ENCODE results near the gene DSE.

The DSE gene

DNA sequence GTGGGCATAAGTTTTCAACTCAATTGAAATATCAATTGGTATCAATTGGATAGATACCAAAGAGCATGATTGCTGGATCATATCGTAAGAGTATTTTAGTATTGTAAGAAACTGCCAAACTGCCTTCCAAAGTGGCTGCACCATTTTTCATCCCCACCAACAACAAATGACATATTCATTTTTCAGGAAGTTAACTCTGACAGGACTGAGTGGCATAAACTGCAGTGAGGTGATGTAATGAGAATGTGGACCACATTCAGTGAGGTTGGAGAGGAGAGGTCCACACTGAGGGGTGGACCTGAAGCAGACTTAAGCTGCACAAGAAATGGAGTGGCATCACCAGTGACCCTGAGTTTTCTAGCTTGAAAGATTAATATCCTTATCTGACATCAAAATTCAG, 78.8 kb downstream of the DSE start:
- no peak overlapping the region for H3K4me3 ChIP-seq (ENCODE audit: low read depth in 1 of 2, low read length in 2 of 2)
- H3K79me2 ChIP-seq (ENCODE audit: insufficient read depth, low read length): no peaks in the 10 kb centered on the region
- H3K9ac ChIP-seq (ENCODE audit: low read depth, low read length): no peak overlapping the region
- no peaks in the 10 kb centered on the region for H3K36me3 ChIP-seq (ENCODE audit: insufficient read depth, low read length)
- ATAC-seq (ENCODE audit: insufficient read depth, low read depth): no peak
- TF ChIP-seq, protein P1, sequence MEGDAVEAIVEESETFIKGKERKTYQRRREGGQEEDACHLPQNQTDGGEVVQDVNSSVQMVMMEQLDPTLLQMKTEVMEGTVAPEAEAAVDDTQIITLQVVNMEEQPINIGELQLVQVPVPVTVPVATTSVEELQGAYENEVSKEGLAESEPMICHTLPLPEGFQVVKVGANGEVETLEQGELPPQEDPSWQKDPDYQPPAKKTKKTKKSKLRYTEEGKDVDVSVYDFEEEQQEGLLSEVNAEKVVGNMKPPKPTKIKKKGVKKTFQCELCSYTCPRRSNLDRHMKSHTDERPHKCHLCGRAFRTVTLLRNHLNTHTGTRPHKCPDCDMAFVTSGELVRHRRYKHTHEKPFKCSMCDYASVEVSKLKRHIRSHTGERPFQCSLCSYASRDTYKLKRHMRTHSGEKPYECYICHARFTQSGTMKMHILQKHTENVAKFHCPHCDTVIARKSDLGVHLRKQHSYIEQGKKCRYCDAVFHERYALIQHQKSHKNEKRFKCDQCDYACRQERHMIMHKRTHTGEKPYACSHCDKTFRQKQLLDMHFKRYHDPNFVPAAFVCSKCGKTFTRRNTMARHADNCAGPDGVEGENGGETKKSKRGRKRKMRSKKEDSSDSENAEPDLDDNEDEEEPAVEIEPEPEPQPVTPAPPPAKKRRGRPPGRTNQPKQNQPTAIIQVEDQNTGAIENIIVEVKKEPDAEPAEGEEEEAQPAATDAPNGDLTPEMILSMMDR (IDR thresholded peaks at IDR 0.05; ENCODE audit: borderline replicate concordance, extremely low read depth, low read length, poor library complexity, severe bottlenecking): no peak
- no peak for TF ChIP-seq EZH2 (IDR thresholded peaks at IDR 0.05; ENCODE audit: borderline replicate concordance, low read depth, low read length, severe bottlenecking)
- H4K20me1 ChIP-seq (ENCODE audit: insufficient read depth, low read length): no peaks in the 10 kb centered on the region
- H3K4me1 ChIP-seq (ENCODE audit: insufficient read depth, low read length): peaks cover 12% of the 10 kb centered on the region
- no peak overlapping the region for H2AFZ ChIP-seq (ENCODE audit: low read depth, low read length)
- H3K27me3 ChIP-seq (ENCODE audit: insufficient read depth, low read length, poor library complexity): no peaks in the 10 kb centered on the region
- no peak overlapping the region for H3K4me2 ChIP-seq (ENCODE audit: insufficient read depth, low read length)
- DNase-seq: no peak
- no peak overlapping the region for H3K27ac ChIP-seq (ENCODE audit: low read length)
- no peaks in the 10 kb centered on the region for H3K9me3 ChIP-seq (ENCODE audit: insufficient read depth, low read length, severe bottlenecking)

DNA sequence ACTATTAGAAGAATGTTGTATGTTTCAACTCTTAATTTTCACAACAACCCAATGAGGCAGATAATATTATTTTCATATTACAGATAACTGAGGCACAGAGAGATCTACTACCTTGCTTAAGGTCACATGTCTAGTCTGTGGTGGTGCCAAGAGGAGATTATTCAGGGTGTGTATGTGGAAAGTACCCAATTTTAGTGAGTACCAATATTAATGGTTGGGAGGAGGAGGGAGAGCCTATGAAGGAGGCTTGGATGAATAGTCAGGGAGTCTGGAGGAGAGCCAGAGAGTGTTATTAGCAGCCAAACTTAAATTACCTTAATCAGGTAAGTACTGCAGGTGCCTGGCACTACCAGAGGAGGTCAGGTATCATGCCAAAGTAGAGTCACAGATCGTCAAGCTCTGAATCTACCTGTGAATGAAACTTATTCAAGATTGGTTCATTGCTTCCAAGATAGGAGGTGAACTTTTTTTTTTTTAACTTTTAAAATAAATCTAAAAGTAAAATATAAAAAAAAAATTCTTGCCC, 79.5 kb downstream of the DSE start:
- no peak overlapping the region for H3K27ac ChIP-seq (ENCODE audit: low read length)
- no peak overlapping the region for H3K9ac ChIP-seq (ENCODE audit: low read depth, low read length)
- H3K27me3 ChIP-seq (ENCODE audit: insufficient read depth, low read length, poor library complexity): no peaks in the 10 kb centered on the region
- no peak overlapping the region for H2AFZ ChIP-seq (ENCODE audit: low read depth, low read length)
- no peaks in the 10 kb centered on the region for H3K36me3 ChIP-seq (ENCODE audit: insufficient read depth, low read length)
- H3K9me3 ChIP-seq (ENCODE audit: insufficient read depth, low read length, severe bottlenecking): no peaks in the 10 kb centered on the region
- no peak overlapping the region for H3K4me3 ChIP-seq (ENCODE audit: low read depth in 1 of 2, low read length in 2 of 2)
- no peaks in the 10 kb centered on the region for H3K79me2 ChIP-seq (ENCODE audit: insufficient read depth, low read length)
- ATAC-seq (ENCODE audit: insufficient read depth, low read depth) (no peak), DNase-seq (no peak)
- TF ChIP-seq, protein P1 (IDR thresholded peaks at IDR 0.05; ENCODE audit: borderline replicate concordance, extremely low read depth, low read length, poor library complexity, severe bottlenecking): no peak
- TF ChIP-seq EZH2 (IDR thresholded peaks at IDR 0.05; ENCODE audit: borderline replicate concordance, low read depth, low read length, severe bottlenecking): no peak
- H4K20me1 ChIP-seq (ENCODE audit: insufficient read depth, low read length): no peaks in the 10 kb centered on the region
- no peak overlapping the region for H3K4me2 ChIP-seq (ENCODE audit: insufficient read depth, low read length)
- peaks cover 5% of the 10 kb centered on the region for H3K4me1 ChIP-seq (ENCODE audit: insufficient read depth, low read length)

DNA sequence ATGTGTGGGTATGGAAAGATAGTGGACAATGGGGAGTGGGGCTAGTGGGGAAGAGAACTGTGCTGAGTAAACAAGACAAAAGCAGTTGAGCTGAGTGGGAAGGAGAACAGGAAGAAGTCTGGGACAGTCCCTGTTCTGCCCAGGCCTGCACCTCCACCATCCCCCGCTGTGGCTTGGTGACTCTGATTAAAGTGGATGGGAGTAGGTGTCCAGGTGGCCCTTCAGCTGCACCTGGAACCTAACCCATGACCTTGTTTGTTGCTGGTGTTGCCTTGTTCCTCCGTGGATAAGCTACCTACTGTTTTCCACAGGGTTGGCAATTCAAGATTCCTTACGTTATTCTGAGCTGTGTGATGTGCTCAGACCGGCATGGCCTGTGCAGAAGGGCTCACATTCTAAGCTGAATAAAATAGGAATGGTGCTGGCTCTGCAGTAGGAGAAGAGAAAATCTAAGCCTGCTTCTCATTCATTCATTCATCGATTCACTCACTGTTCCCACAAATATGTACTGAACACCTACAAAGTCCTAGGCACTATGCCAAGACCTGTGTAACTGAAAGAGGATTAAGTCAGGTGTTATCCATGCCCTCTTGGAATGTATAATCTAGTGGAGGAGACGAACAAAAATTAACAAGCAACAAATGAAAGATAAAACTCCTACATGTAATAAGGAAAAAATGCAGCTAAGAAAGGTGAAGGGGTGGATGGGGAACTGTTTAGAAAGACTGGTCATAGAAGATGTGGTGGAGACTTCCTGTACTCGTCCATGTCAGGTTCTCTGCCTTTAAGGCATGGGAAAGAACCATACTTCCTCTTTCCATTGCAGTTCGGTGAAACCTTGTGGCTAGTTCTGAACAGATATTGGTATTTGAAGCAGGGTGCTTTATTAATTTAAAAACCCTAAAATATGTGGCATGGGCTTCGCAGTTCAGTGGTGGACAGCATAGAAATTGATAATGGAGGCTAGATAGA, 80.3 kb downstream of the DSE start:
- Histone ChIP-seq H3K4me1 (ENCODE audit: insufficient read depth, low read length) (peaks cover 5% of the 10 kb centered on the region), H3K4me3 (ENCODE audit: low read depth in 1 of 2, low read length in 2 of 2) (no peak overlapping the region), H3K9me3 (ENCODE audit: insufficient read depth, low read length, severe bottlenecking) (no peaks in the 10 kb centered on the region), H2AFZ (ENCODE audit: low read depth, low read length) (no peak overlapping the region), H3K27me3 (ENCODE audit: insufficient read depth, low read length, poor library complexity) (no peaks in the 10 kb centered on the region), H3K4me2 (ENCODE audit: insufficient read depth, low read length) (no peak overlapping the region), H4K20me1 (ENCODE audit: insufficient read depth, low read length) (no peaks in the 10 kb centered on the region), H3K27ac (ENCODE audit: low read length) (no peak overlapping the region), H3K36me3 (ENCODE audit: insufficient read depth, low read length) (no peaks in the 10 kb centered on the region), H3K79me2 (ENCODE audit: insufficient read depth, low read length) (no peaks in the 10 kb centered on the region), H3K9ac (ENCODE audit: low read depth, low read length) (no peak overlapping the region)
- DNase-seq: no peak
- no peak for TF ChIP-seq EZH2 (IDR thresholded peaks at IDR 0.05; ENCODE audit: borderline replicate concordance, low read depth, low read length, severe bottlenecking)
- TF ChIP-seq, protein P1 (IDR thresholded peaks at IDR 0.05; ENCODE audit: borderline replicate concordance, extremely low read depth, low read length, poor library complexity, severe bottlenecking): no peak
- peak; percentile 78 for ATAC-seq (ENCODE audit: insufficient read depth, low read depth)
